HG03066 (cell line): ENCODE measurements around the gene HLF.

Experiments
- ATAC-seq: cut with Tn5 transposase; IDR thresholded peaks from one replicate; pipeline ENCODE4 v1.9.1; 2021; ENCODE audit warnings: low read depth; ENCODE audit not compliant: unreplicated experiment

Gene HLF

GRCh38 chr17:55304171-55304859, 39.6 kb downstream of the HLF start:
- ATAC-seq = no peak

- no peak for ATAC-seq
Observed at GRCh38 chr17:55305321-55306087, 40.7 kb downstream of the HLF start.

GRCh38 chr17:55307879-55308278, 43.1 kb downstream of the HLF start:
- ATAC-seq = no peak

GRCh38 chr17:55308613-55309391, 44.0 kb downstream of the HLF start:
- ATAC-seq = no peak

GRCh38 chr17:55311767-55312375, 47.1 kb downstream of the HLF start:
- ATAC-seq = no peak

- no peak for ATAC-seq
Observed at GRCh38 chr17:55312852-55313251, 48.1 kb downstream of the HLF start.

- ATAC-seq = no peak
Observed at GRCh38 chr17:55314061-55314783, 49.5 kb downstream of the HLF start.

- ATAC-seq = no peak
Observed at GRCh38 chr17:55314784-55315491, 50.2 kb downstream of the HLF start.

GRCh38 chr17:55316499-55316898, 51.7 kb downstream of the HLF start:
- ATAC-seq = no peak

- ATAC-seq = no peak
Observed at GRCh38 chr17:55317284-55317683, 52.5 kb downstream of the HLF start.

- no peak for ATAC-seq
Observed at GRCh38 chr17:55318081-55318480, 53.3 kb downstream of the HLF start.

GRCh38 chr17:55318715-55319487, 54.1 kb downstream of the HLF start:
- ATAC-seq = no peak

- no peak for ATAC-seq
Observed at GRCh38 chr17:55319933-55320593, 55.3 kb downstream of the HLF start.

GRCh38 chr17:55320594-55321426, 56.0 kb downstream of the HLF start:
- ATAC-seq = no peak

GRCh38 chr17:55321427-55322060, 56.8 kb downstream of the HLF start:
- ATAC-seq = no peak

- ATAC-seq = no peak
Observed at GRCh38 chr17:55322453-55322985, 57.8 kb downstream of the HLF start.
